LNCaP clone FGC (cell line): ENCODE data around the gene FYN.

ENCODE experiments used
- DNase-seq: peaks from one replicate; pipeline ENCODE4 v3.0.0-alpha.2; 2011; ENCODE audit warnings: low read depth
- H3K4me3 ChIP-seq: 2 replicates; pipeline ENCODE4 v1.5.1; 2011; ENCODE audit warnings: mild to moderate bottlenecking, low read depth, low read length, control low read depth
- CTCF ChIP-seq: IDR thresholded peaks from 2 replicates; pipeline ENCODE4 v1.5.1; 2012; ENCODE audit warnings: mild to moderate bottlenecking; ENCODE audit not compliant: control insufficient read depth, insufficient read depth; ENCODE audit errors: extremely low read depth

FYN gene

GRCh38 chr6:111753573-111753972 is 119.7 kb downstream of the FYN start:
- no peak for DNase-seq
- H3K4me3 ChIP-seq = no peak overlapping the region
- TF ChIP-seq CTCF = no peak

- DNase-seq = no peak
- TF ChIP-seq CTCF = no peak
These were observed 120.8 kb downstream of the FYN start for GRCh38 chr6:111752476-111752875.

GRCh38 chr6:111750753-111751673 is 122.2 kb downstream of the FYN start:
- TF ChIP-seq CTCF = no peak
- no peak overlapping the region for H3K4me3 ChIP-seq
- no peak for DNase-seq

More at GRCh38 chr6:111752476-111752875, 120.8 kb downstream of the FYN start:
- no peak overlapping the region for H3K4me3 ChIP-seq

- no peak for DNase-seq
- TF ChIP-seq CTCF = no peak
- H3K4me3 ChIP-seq = no peak overlapping the region
These were observed 123.1 kb downstream of the FYN start for GRCh38 chr6:111750153-111750552.

- no peak for DNase-seq
- TF ChIP-seq CTCF = no peak
- H3K4me3 ChIP-seq = no peak overlapping the region
These were observed 125.0 kb downstream of the FYN start for GRCh38 chr6:111748231-111748647.

GRCh38 chr6:111747829-111748228 is 125.4 kb downstream of the FYN start:
- no peak overlapping the region for H3K4me3 ChIP-seq
- TF ChIP-seq CTCF = no peak
- no peak for DNase-seq

GRCh38 chr6:111747396-111747795 is 125.9 kb downstream of the FYN start:
- no peak for TF ChIP-seq CTCF
- no peak overlapping the region for H3K4me3 ChIP-seq
- DNase-seq = no peak
